ENCODE measurements around the gene HAAO. TPM values are rescaled to one million over a fixed set of nuclear protein-coding genes. Genes with fewer than 3 reads are reported as not detected.

Gene HAAO
- total and polyA plus RNA-seq, 2 experiments from 2014 or later, result 0.36 TPM; not detected in 1

- peak; percentile 29 for DNase-seq
- Histone ChIP-seq H3F3A (ENCODE audit: insufficient read depth) (no peaks in the 10 kb centered on the region), H3K27ac (no peak overlapping the region), H3K27me3 (replicated peaks; ENCODE audit: insufficient read depth) (no peaks in the 10 kb centered on the region), H3K4me1 (ENCODE audit: insufficient read depth) (no peaks in the 10 kb centered on the region), H3K79me2 (ENCODE audit: insufficient read depth) (no peaks in the 10 kb centered on the region), H2AFZ (no peak overlapping the region), H3K4me3 (no peak overlapping the region), H3K9ac (no peak overlapping the region), H4K20me1 (ENCODE audit: insufficient read depth) (no peaks in the 10 kb centered on the region), H3K9me3 (ENCODE audit: low read depth) (no peaks in the 10 kb centered on the region), H3K36me3 (ENCODE audit: low read depth) (no peaks in the 10 kb centered on the region), H3K4me2 (ENCODE audit: unreplicated experiment) (no peak overlapping the region), H3K9me2 (ENCODE audit: insufficient read depth) (no peaks in the 10 kb centered on the region)
- TF ChIP-seq EZH2 (IDR thresholded peaks at IDR 0.05; ENCODE audit: insufficient read depth, poor library complexity, severe bottlenecking) (no peak), EZH2phosphoT487 (IDR thresholded peaks at IDR 0.05; ENCODE audit: insufficient read depth, low read depth) (no peak)
- in situ Hi-C loops (cut with MboI), result no loop called here
- WGBS, 2 experiments (ENCODE audit: low coverage in 1 of 2, low lambda C conversion rate in 2 of 2, missing lambda C conversion rate in 2 of 2), result 44 to 46% methylated on average over 4 of the region's 4 CpGs
Observed at GRCh38 chr2:42801381-42801780, 9.0 kb upstream of the HAAO start.

GRCh38 chr2:42800981-42801380, 8.6 kb upstream of the HAAO start:
- 55 to 61% methylated on average over 2 of the region's 2 CpGs for WGBS, 2 experiments (ENCODE audit: low coverage in 1 of 2, low lambda C conversion rate in 2 of 2, missing lambda C conversion rate in 2 of 2)
- no peak for DNase-seq
- Histone ChIP-seq H3K27me3 (replicated peaks; ENCODE audit: insufficient read depth) (no peaks in the 10 kb centered on the region), H2AFZ (no peak overlapping the region), H4K20me1 (ENCODE audit: insufficient read depth) (no peaks in the 10 kb centered on the region), H3K27ac (no peak overlapping the region), H3K9me3 (ENCODE audit: low read depth) (no peaks in the 10 kb centered on the region), H3K4me1 (ENCODE audit: insufficient read depth) (no peaks in the 10 kb centered on the region), H3K4me2 (ENCODE audit: unreplicated experiment) (no peak overlapping the region), H3K9ac (no peak overlapping the region), H3K9me2 (ENCODE audit: insufficient read depth) (no peaks in the 10 kb centered on the region), H3K36me3 (ENCODE audit: low read depth) (no peaks in the 10 kb centered on the region), H3K79me2 (ENCODE audit: insufficient read depth) (no peaks in the 10 kb centered on the region), H3F3A (ENCODE audit: insufficient read depth) (no peaks in the 10 kb centered on the region), H3K4me3 (no peak overlapping the region)
- TF ChIP-seq EZH2 (IDR thresholded peaks at IDR 0.05; ENCODE audit: insufficient read depth, poor library complexity, severe bottlenecking) (no peak), EZH2phosphoT487 (IDR thresholded peaks at IDR 0.05; ENCODE audit: insufficient read depth, low read depth) (no peak)
- in situ Hi-C loops (cut with MboI), result no loop called here

DNA sequence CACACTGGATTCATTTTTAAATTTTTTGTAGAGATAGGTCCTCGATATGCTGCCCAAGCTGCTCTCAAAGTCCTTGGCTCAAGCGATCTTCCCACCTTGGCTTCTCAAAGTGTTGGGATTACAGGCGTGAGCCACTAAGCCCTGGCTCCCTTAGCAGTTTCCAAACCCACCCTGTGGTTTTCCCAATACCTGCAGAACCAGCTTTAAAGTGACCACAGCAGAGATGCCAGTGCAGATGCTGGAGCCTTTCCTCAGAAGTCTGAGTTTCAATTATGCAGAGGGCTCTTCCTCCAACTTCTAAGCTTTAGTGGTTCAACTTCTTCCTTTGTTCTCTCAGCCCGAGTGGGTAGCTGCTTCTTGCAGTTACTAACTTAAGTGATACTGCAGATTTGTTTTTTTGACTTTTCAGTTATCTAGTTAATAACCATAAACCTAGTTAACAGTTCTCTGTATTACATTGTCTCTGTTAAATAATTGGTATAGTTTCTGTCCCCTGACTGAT, 8.1 kb upstream of the HAAO start:
- no peaks in the 10 kb centered on the region for H3K9me3 ChIP-seq (ENCODE audit: low read depth)
- no peaks in the 10 kb centered on the region for H4K20me1 ChIP-seq (ENCODE audit: insufficient read depth)
- no peak overlapping the region for H3K9ac ChIP-seq
- no peak overlapping the region for H3K4me2 ChIP-seq (ENCODE audit: unreplicated experiment)
- no peaks in the 10 kb centered on the region for H3K4me1 ChIP-seq (ENCODE audit: insufficient read depth)
- H3K4me3 ChIP-seq, result no peak overlapping the region
- H3K36me3 ChIP-seq (ENCODE audit: low read depth), result no peaks in the 10 kb centered on the region
- H3F3A ChIP-seq (ENCODE audit: insufficient read depth), result no peaks in the 10 kb centered on the region
- no peaks in the 10 kb centered on the region for H3K27me3 ChIP-seq (replicated peaks; ENCODE audit: insufficient read depth)
- TF ChIP-seq EZH2 (IDR thresholded peaks at IDR 0.05; ENCODE audit: insufficient read depth, poor library complexity, severe bottlenecking) (no peak), EZH2phosphoT487 (IDR thresholded peaks at IDR 0.05; ENCODE audit: insufficient read depth, low read depth) (no peak)
- no peaks in the 10 kb centered on the region for H3K9me2 ChIP-seq (ENCODE audit: insufficient read depth)
- no peak overlapping the region for H3K27ac ChIP-seq
- no peak for DNase-seq
- 74 to 79% methylated on average over 4 of the region's 4 CpGs for WGBS, 2 experiments (ENCODE audit: low coverage in 1 of 2, low lambda C conversion rate in 2 of 2, missing lambda C conversion rate in 2 of 2)
- no peaks in the 10 kb centered on the region for H3K79me2 ChIP-seq (ENCODE audit: insufficient read depth)
- no peak overlapping the region for H2AFZ ChIP-seq
- in situ Hi-C loops (cut with MboI), result no loop called here

- Histone ChIP-seq H3K9me3 (ENCODE audit: low read depth) (no peaks in the 10 kb centered on the region), H3K9ac (no peak overlapping the region), H3K79me2 (ENCODE audit: insufficient read depth) (no peaks in the 10 kb centered on the region), H2AFZ (no peak overlapping the region), H4K20me1 (ENCODE audit: insufficient read depth) (no peaks in the 10 kb centered on the region), H3K27me3 (replicated peaks; ENCODE audit: insufficient read depth) (no peaks in the 10 kb centered on the region), H3K4me2 (ENCODE audit: unreplicated experiment) (no peak overlapping the region), H3K4me1 (ENCODE audit: insufficient read depth) (no peaks in the 10 kb centered on the region), H3K9me2 (ENCODE audit: insufficient read depth) (no peaks in the 10 kb centered on the region), H3F3A (ENCODE audit: insufficient read depth) (no peaks in the 10 kb centered on the region), H3K4me3 (no peak overlapping the region), H3K36me3 (ENCODE audit: low read depth) (no peaks in the 10 kb centered on the region), H3K27ac (no peak overlapping the region)
- no peak for DNase-seq
- WGBS, 2 experiments (ENCODE audit: low coverage in 1 of 2, low lambda C conversion rate in 2 of 2, missing lambda C conversion rate in 2 of 2), result 77 to 85% methylated on average over 4 of the region's 4 CpGs
- TF ChIP-seq EZH2 (IDR thresholded peaks at IDR 0.05; ENCODE audit: insufficient read depth, poor library complexity, severe bottlenecking) (no peak), EZH2phosphoT487 (IDR thresholded peaks at IDR 0.05; ENCODE audit: insufficient read depth, low read depth) (no peak)
- in situ Hi-C loops (cut with MboI), result no loop called here
Observed at GRCh38 chr2:42799881-42800280, 7.5 kb upstream of the HAAO start.

DNA sequence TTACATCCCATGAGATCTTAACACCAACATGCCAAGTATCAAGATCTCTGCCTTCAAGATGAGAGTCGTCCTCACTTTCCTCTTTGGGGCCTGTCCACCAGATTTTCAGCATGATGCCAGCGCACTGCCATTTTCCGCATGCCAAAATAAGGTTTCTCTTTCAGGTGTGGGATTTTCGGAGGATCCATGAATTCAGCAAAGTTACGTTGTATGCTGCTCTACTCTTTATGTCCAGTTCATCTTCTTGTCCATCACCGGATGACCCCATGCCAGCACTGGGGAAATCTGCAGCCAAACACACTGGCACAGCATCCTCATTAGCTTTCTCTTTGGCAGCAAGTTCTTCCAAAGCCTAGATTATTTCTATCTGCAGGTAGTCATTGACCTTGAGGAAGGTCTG, 4.9 kb upstream of the HAAO start:
- Histone ChIP-seq H3F3A (ENCODE audit: insufficient read depth) (no peaks in the 10 kb centered on the region), H3K4me1 (ENCODE audit: insufficient read depth) (no peaks in the 10 kb centered on the region), H2AFZ (no peak overlapping the region), H3K9me2 (ENCODE audit: insufficient read depth) (no peaks in the 10 kb centered on the region), H3K9ac (no peak overlapping the region), H3K4me2 (ENCODE audit: unreplicated experiment) (no peak overlapping the region), H3K79me2 (ENCODE audit: insufficient read depth) (no peaks in the 10 kb centered on the region), H3K36me3 (ENCODE audit: low read depth) (no peaks in the 10 kb centered on the region), H3K27ac (no peak overlapping the region), H4K20me1 (ENCODE audit: insufficient read depth) (no peaks in the 10 kb centered on the region), H3K27me3 (replicated peaks; ENCODE audit: insufficient read depth) (peaks cover 19% of the 10 kb centered on the region), H3K9me3 (ENCODE audit: low read depth) (no peaks in the 10 kb centered on the region), H3K4me3 (no peak overlapping the region)
- 73% methylated on average over 6 of the region's 6 CpGs for WGBS, 2 experiments (ENCODE audit: low coverage in 1 of 2, low lambda C conversion rate in 2 of 2, missing lambda C conversion rate in 2 of 2)
- in situ Hi-C loops (cut with MboI), result no loop called here
- DNase-seq, result no peak
- TF ChIP-seq EZH2phosphoT487 (IDR thresholded peaks at IDR 0.05; ENCODE audit: insufficient read depth, low read depth), result no peak
- no peak for TF ChIP-seq EZH2 (IDR thresholded peaks at IDR 0.05; ENCODE audit: insufficient read depth, poor library complexity, severe bottlenecking)
